ENCODE measurements around the gene RFLNA. TPM values are rescaled to one million over a fixed set of nuclear protein-coding genes. Genes with fewer than 3 reads are reported as not detected.

The RFLNA gene
- total and polyA plus RNA-seq, 9 donors: 3.3 to 11.1 (median 7.4) TPM

DNA sequence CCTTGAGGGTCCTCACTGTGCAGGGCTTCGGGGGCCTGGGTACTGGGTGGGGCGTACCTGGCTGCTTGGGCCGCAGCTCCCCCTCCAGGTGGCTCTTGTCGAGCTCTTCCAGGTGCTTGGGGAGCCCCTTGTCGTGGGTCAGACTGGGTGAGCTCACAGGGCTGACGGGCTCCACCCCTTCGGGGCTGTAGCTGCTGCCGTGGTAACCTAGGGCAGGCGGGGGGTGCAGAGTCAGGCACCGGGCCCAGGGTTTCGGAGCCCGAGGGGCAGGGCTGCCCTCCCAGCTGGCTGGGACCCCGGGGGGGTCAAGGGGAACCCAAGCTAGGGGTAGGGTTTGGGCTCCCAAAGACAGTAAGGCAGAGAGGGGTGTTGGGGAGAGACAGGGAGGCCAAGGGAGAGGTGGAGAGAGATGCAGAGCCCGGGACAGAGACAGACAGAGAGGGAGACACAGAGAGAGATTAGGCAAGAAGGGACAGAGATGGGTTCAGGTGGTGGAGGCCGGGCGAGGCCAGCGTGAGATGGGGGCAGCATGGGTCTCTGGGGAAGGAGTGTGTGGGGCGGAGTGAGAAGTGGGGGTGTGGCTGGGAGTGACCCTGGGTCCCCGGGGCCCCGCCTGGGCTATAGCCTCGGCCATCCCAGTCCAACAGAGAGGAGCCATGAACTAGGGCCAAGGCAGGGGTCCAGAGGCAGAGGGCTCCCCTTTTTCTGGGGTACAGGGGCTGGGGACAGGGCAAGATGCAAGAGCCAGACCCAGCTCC is 40.7 kb downstream of the RFLNA start:
- H3K9me3 ChIP-seq (replicated peaks; ENCODE audit: control insufficient read depth, low read depth, low read length): no peaks in the 10 kb centered on the region
- no peak overlapping the region for H3K4me3 ChIP-seq (ENCODE audit: low read length)
- H3K27ac ChIP-seq (ENCODE audit: low read length): no peak overlapping the region
- no peak for DNase-seq
- no peaks in the 10 kb centered on the region for H3K27me3 ChIP-seq (ENCODE audit: control insufficient read depth, insufficient read depth, low read length)
- peaks cover 86% of the 10 kb centered on the region for H3K36me3 ChIP-seq (ENCODE audit: control insufficient read depth, insufficient read depth, low read length)
- no peaks in the 10 kb centered on the region for H3K4me1 ChIP-seq (ENCODE audit: control insufficient read depth, insufficient read depth, low read length)
- 79% methylated on average over 21 of the region's 21 CpGs for WGBS (ENCODE audit: insufficient coverage)

DNA sequence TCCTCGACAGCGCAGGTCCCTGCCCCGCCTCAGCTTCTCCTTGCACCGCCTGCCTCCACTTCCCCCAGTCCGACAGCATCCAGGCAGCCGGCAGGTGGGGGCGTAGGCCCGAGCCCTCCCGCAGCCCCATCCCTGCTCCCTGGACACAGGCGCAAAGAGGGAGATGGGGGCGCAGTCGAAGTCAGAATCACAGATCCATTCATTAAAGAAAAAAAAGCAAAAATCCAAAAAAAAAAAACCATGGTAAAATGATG is 41.2 kb downstream of the RFLNA start:
- Histone ChIP-seq H3K9me3 (replicated peaks; ENCODE audit: control insufficient read depth, low read depth, low read length) (no peaks in the 10 kb centered on the region), H3K4me3 (ENCODE audit: low read length) (no peak overlapping the region), H3K27me3 (ENCODE audit: control insufficient read depth, insufficient read depth, low read length) (no peaks in the 10 kb centered on the region), H3K27ac (ENCODE audit: low read length) (no peak overlapping the region), H3K36me3 (ENCODE audit: control insufficient read depth, insufficient read depth, low read length) (peaks cover 87% of the 10 kb centered on the region), H3K4me1 (ENCODE audit: control insufficient read depth, insufficient read depth, low read length) (no peaks in the 10 kb centered on the region)
- no peak for DNase-seq
- WGBS (ENCODE audit: insufficient coverage): 100% methylated on average over 2 of the region's 12 CpGs

DNA sequence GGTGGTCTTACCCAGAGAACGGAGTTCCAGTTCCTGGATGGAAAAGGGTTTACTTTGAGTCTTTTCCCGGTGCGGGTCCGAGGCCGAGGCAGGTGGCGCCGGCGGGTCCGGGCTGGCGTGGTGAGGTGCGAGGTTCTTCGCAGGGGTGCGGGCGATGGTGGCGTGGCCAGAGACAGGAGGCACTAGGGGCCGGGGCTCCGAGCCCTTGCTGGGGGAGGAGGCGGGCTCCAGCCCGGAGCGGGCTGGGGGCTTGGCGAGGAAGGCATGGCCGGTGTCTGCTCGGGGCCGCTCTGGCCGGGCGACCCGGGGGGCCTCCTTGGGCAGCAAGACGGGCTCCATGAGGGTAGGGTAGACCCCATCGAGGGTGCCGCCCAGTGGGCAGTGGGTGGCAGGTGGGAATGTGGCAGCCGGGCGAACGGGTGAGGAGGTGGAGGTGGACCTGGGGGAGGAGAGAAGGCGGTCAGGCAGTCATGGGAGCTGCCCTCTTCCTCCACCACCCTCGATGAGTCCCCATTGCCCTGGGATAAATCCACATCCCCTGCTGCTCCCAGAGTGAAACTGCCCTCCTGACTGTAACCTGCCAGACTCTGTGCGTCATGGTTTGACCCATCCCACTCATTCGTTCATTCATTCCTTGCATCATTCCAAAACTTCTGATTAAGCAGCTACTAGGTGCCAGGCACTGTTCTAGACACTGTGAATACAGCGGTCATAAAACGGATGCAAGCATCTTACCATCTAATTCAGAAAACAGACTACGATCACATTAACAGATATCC is 42.0 kb downstream of the RFLNA start:
- no peaks in the 10 kb centered on the region for H3K4me1 ChIP-seq (ENCODE audit: control insufficient read depth, insufficient read depth, low read length)
- peaks cover 89% of the 10 kb centered on the region for H3K36me3 ChIP-seq (ENCODE audit: control insufficient read depth, insufficient read depth, low read length)
- no peak for DNase-seq
- H3K27me3 ChIP-seq (ENCODE audit: control insufficient read depth, insufficient read depth, low read length): no peaks in the 10 kb centered on the region
- no peaks in the 10 kb centered on the region for H3K9me3 ChIP-seq (replicated peaks; ENCODE audit: control insufficient read depth, low read depth, low read length)
- no peak overlapping the region for H3K27ac ChIP-seq (ENCODE audit: low read length)
- 89% methylated on average over 31 of the region's 40 CpGs for WGBS (ENCODE audit: insufficient coverage)
- no peak overlapping the region for H3K4me3 ChIP-seq (ENCODE audit: low read length)

GRCh38 chr12:124337622-124338021 is 42.7 kb downstream of the RFLNA start:
- Histone ChIP-seq H3K4me1 (ENCODE audit: control insufficient read depth, insufficient read depth, low read length) (no peaks in the 10 kb centered on the region), H3K4me3 (ENCODE audit: low read length) (no peak overlapping the region), H3K9me3 (replicated peaks; ENCODE audit: control insufficient read depth, low read depth, low read length) (no peaks in the 10 kb centered on the region), H3K27ac (ENCODE audit: low read length) (no peak overlapping the region), H3K27me3 (ENCODE audit: control insufficient read depth, insufficient read depth, low read length) (no peaks in the 10 kb centered on the region), H3K36me3 (ENCODE audit: control insufficient read depth, insufficient read depth, low read length) (peaks cover 87% of the 10 kb centered on the region)
- no peak for DNase-seq
- WGBS (ENCODE audit: insufficient coverage): 81% methylated on average over 14 of the region's 14 CpGs

GRCh38 chr12:124338448-124338847 is 43.6 kb downstream of the RFLNA start:
- no peak overlapping the region for H3K27ac ChIP-seq (ENCODE audit: low read length)
- 68% methylated on average over 3 of the region's 6 CpGs for WGBS (ENCODE audit: insufficient coverage)
- H3K36me3 ChIP-seq (ENCODE audit: control insufficient read depth, insufficient read depth, low read length): peaks cover 86% of the 10 kb centered on the region
- no peak for DNase-seq
- H3K4me3 ChIP-seq (ENCODE audit: low read length): no peak overlapping the region
- H3K9me3 ChIP-seq (replicated peaks; ENCODE audit: control insufficient read depth, low read depth, low read length): no peaks in the 10 kb centered on the region
- H3K4me1 ChIP-seq (ENCODE audit: control insufficient read depth, insufficient read depth, low read length): no peaks in the 10 kb centered on the region
- H3K27me3 ChIP-seq (ENCODE audit: control insufficient read depth, insufficient read depth, low read length): no peaks in the 10 kb centered on the region

GRCh38 chr12:124338876-124339603 is 44.1 kb downstream of the RFLNA start:
- Histone ChIP-seq H3K36me3 (ENCODE audit: control insufficient read depth, insufficient read depth, low read length) (peaks cover 87% of the 10 kb centered on the region), H3K9me3 (replicated peaks; ENCODE audit: control insufficient read depth, low read depth, low read length) (no peaks in the 10 kb centered on the region), H3K4me1 (ENCODE audit: control insufficient read depth, insufficient read depth, low read length) (no peaks in the 10 kb centered on the region), H3K4me3 (ENCODE audit: low read length) (no peak overlapping the region), H3K27me3 (ENCODE audit: control insufficient read depth, insufficient read depth, low read length) (no peaks in the 10 kb centered on the region), H3K27ac (ENCODE audit: low read length) (no peak overlapping the region)
- 93% methylated on average over 3 of the region's 3 CpGs for WGBS (ENCODE audit: insufficient coverage)
- DNase-seq: no peak

GRCh38 chr12:124340080-124340900 is 45.4 kb downstream of the RFLNA start:
- H3K27ac ChIP-seq (ENCODE audit: low read length): no peak overlapping the region
- WGBS (ENCODE audit: insufficient coverage): 94% methylated on average over 33 of the region's 42 CpGs
- H3K9me3 ChIP-seq (replicated peaks; ENCODE audit: control insufficient read depth, low read depth, low read length): no peaks in the 10 kb centered on the region
- peaks cover 87% of the 10 kb centered on the region for H3K36me3 ChIP-seq (ENCODE audit: control insufficient read depth, insufficient read depth, low read length)
- no peaks in the 10 kb centered on the region for H3K27me3 ChIP-seq (ENCODE audit: control insufficient read depth, insufficient read depth, low read length)
- no peaks in the 10 kb centered on the region for H3K4me1 ChIP-seq (ENCODE audit: control insufficient read depth, insufficient read depth, low read length)
- H3K4me3 ChIP-seq (ENCODE audit: low read length): no peak overlapping the region
- DNase-seq: no peak

- peaks cover 87% of the 10 kb centered on the region for H3K36me3 ChIP-seq (ENCODE audit: control insufficient read depth, insufficient read depth, low read length)
- H3K9me3 ChIP-seq (replicated peaks; ENCODE audit: control insufficient read depth, low read depth, low read length): no peaks in the 10 kb centered on the region
- no peak for DNase-seq
- no peak overlapping the region for H3K27ac ChIP-seq (ENCODE audit: low read length)
- H3K4me1 ChIP-seq (ENCODE audit: control insufficient read depth, insufficient read depth, low read length): no peaks in the 10 kb centered on the region
- H3K27me3 ChIP-seq (ENCODE audit: control insufficient read depth, insufficient read depth, low read length): no peaks in the 10 kb centered on the region
- WGBS (ENCODE audit: insufficient coverage): 88% methylated on average over 11 of the region's 27 CpGs
- no peak overlapping the region for H3K4me3 ChIP-seq (ENCODE audit: low read length)
Observed at GRCh38 chr12:124341645-124342069, 46.8 kb downstream of the RFLNA start.

DNA sequence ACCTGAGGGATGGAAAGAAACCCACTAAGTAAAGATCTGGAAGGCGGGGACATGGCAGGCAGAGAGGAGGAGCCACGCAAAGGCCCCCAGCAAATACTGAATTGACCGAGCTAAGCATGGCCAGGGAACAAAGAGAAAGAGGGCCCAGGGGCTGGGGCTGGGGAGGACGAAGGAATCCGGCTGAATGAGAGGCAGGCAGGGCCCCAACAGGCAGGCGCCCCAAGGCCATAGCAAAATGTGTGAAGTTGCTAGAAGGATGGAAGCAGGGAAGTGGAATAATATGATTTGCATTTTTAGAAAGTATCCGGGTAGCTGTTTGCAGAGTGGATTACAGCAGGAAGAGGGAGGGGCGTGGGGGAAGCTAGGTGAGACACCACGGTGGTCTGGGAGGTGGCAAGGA is 49.1 kb downstream of the RFLNA start:
- Histone ChIP-seq H3K4me3 (ENCODE audit: low read length) (no peak overlapping the region), H3K27me3 (ENCODE audit: control insufficient read depth, insufficient read depth, low read length) (no peaks in the 10 kb centered on the region), H3K9me3 (replicated peaks; ENCODE audit: control insufficient read depth, low read depth, low read length) (no peaks in the 10 kb centered on the region), H3K27ac (ENCODE audit: low read length) (no peak overlapping the region), H3K36me3 (ENCODE audit: control insufficient read depth, insufficient read depth, low read length) (peaks cover 92% of the 10 kb centered on the region), H3K4me1 (ENCODE audit: control insufficient read depth, insufficient read depth, low read length) (no peaks in the 10 kb centered on the region)
- no peak for DNase-seq
- 81% methylated on average over 9 of the region's 9 CpGs for WGBS (ENCODE audit: insufficient coverage)
